ENCODE data around the gene ARID3C.

- TF ChIP-seq CTCF (IDR thresholded peaks at IDR 0.05) (no peak), POLR2A (IDR thresholded peaks at IDR 0.05) (no peak)
These were observed 880 bp downstream of the ARID3C start for GRCh38 chr9:34627716-34628655.
